ENCODE results near the gene WNT11. TPM values are rescaled to one million over a fixed set of nuclear protein-coding genes. Genes with fewer than 3 reads are reported as not detected.

The WNT11 gene
- polyA plus RNA-seq, 1 donor (not counting 4 experiments of a cell fraction or from before 2014, with no cell fraction given): not detected

DNA sequence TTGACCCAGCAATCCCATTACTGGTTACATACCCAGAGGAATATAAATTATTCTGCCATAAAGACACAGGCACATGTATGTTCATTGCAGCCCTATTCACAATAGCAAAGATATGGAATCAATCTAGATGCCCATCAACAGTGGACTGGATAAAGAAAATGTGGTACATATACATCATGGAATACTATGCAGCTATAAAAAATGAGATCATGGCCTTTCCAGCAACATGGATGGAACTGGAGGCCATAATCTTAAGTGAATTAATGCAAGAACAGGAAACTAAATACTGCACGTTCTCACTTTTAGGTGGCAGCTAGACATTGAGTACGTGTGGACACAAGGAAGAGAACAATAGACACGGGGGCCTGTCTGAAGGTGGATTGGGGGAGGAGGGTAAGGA is 15.1 kb upstream of the WNT11 start:
- H3K4me2 ChIP-seq (ENCODE audit: control insufficient read depth, extremely low read depth, insufficient read depth, low read depth, low read length): no peak overlapping the region
- no peak for DNase-seq (ENCODE audit: low read depth, low spot score)
- no peak for FAIRE-seq
- H2AFZ ChIP-seq (ENCODE audit: control insufficient read depth, low read length): no peak overlapping the region
- no peak overlapping the region for H3K9ac ChIP-seq (ENCODE audit: control insufficient read depth, extremely low read depth, insufficient read depth, low read length)
- peaks cover 3% of the 10 kb centered on the region for H3K27me3 ChIP-seq (ENCODE audit: control insufficient read depth, extremely low read depth, insufficient read depth, low read length)
- no peak overlapping the region for H3K27ac ChIP-seq (ENCODE audit: control insufficient read depth, insufficient read depth, low read length)
- no peaks in the 10 kb centered on the region for H4K20me1 ChIP-seq (ENCODE audit: control insufficient read depth, extremely low read depth, insufficient read depth, low read length)
- no peaks in the 10 kb centered on the region for H3K9me1 ChIP-seq (ENCODE audit: control insufficient read depth, extremely low read depth, insufficient read depth, low read length)
- no peaks in the 10 kb centered on the region for H3K4me1 ChIP-seq (ENCODE audit: control insufficient read depth, extremely low read depth, insufficient read depth, low read length)
- no peak overlapping the region for H3K4me3 ChIP-seq (ENCODE audit: control insufficient read depth in 2 of 3, extremely low read depth in 1 of 3, insufficient read depth in 2 of 3, low read depth in 1 of 3, low read length in 3 of 3)
- no peaks in the 10 kb centered on the region for H3K9me3 ChIP-seq (ENCODE audit: control insufficient read depth, low read depth, low read length)
- H3K36me3 ChIP-seq (ENCODE audit: control insufficient read depth in 2 of 2, extremely low read depth in 1 of 2, insufficient read depth in 2 of 2, low read length in 2 of 2): no peaks in the 10 kb centered on the region
- dilution Hi-C loops (cut with MboI; ENCODE audit: extremely low pct_ligation_motif_present, low sequenced_read_pairs): no loop called here
- H3K79me2 ChIP-seq (ENCODE audit: control insufficient read depth, insufficient read depth, low read length): no peaks in the 10 kb centered on the region
- TF ChIP-seq CTCF (optimal IDR thresholded peaks at IDR 0.05 in 1 of 3, IDR thresholded peaks at IDR 0.05 in 1 of 3, conservative IDR thresholded peaks at IDR 0.05 in 1 of 3; ENCODE audit: extremely low read depth in 1 of 3, insufficient read depth in 2 of 3, low read length in 3 of 3): no peak
- TF ChIP-seq EZH2 (IDR thresholded peaks at IDR 0.05; ENCODE audit: low read length): no peak

DNA sequence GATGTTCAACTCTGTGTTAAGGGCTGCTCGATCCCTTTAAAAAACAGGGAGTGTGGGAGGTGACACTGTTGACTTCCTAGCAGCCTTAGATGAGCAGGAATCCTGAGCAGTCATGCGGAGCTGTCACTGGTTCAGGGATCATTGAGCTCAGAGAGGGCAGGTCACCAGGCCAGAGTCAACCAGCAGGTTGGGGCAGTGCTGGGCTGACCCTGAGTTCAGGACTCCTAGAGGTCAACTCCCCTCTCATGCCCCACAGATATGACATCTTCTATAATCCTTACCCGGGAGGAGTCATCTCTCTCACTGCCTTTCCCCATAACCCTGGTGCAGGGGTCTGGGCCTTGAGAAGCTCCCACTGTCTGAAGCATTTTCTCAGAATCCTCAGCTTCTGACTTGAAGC is 12.9 kb upstream of the WNT11 start:
- H3K36me3 ChIP-seq (ENCODE audit: control insufficient read depth in 2 of 2, extremely low read depth in 1 of 2, insufficient read depth in 2 of 2, low read length in 2 of 2): no peaks in the 10 kb centered on the region
- TF ChIP-seq EZH2 (IDR thresholded peaks at IDR 0.05; ENCODE audit: low read length) (no peak), CTCF (optimal IDR thresholded peaks at IDR 0.05 in 1 of 3, IDR thresholded peaks at IDR 0.05 in 1 of 3, conservative IDR thresholded peaks at IDR 0.05 in 1 of 3; ENCODE audit: extremely low read depth in 1 of 3, insufficient read depth in 2 of 3, low read length in 3 of 3) (no peak)
- FAIRE-seq (no peak), DNase-seq (ENCODE audit: low read depth, low spot score) (no peak)
- no peaks in the 10 kb centered on the region for H3K9me1 ChIP-seq (ENCODE audit: control insufficient read depth, extremely low read depth, insufficient read depth, low read length)
- no peak overlapping the region for H3K9ac ChIP-seq (ENCODE audit: control insufficient read depth, extremely low read depth, insufficient read depth, low read length)
- no peaks in the 10 kb centered on the region for H3K4me1 ChIP-seq (ENCODE audit: control insufficient read depth, extremely low read depth, insufficient read depth, low read length)
- no peaks in the 10 kb centered on the region for H3K9me3 ChIP-seq (ENCODE audit: control insufficient read depth, low read depth, low read length)
- dilution Hi-C loops (cut with MboI; ENCODE audit: extremely low pct_ligation_motif_present, low sequenced_read_pairs): no loop called here
- H3K27me3 ChIP-seq (ENCODE audit: control insufficient read depth, extremely low read depth, insufficient read depth, low read length): peaks cover 3% of the 10 kb centered on the region
- H3K27ac ChIP-seq (ENCODE audit: control insufficient read depth, insufficient read depth, low read length): no peak overlapping the region
- no peak overlapping the region for H3K4me2 ChIP-seq (ENCODE audit: control insufficient read depth, extremely low read depth, insufficient read depth, low read depth, low read length)
- H3K4me3 ChIP-seq (ENCODE audit: control insufficient read depth in 2 of 3, extremely low read depth in 1 of 3, insufficient read depth in 2 of 3, low read depth in 1 of 3, low read length in 3 of 3): no peak overlapping the region
- H2AFZ ChIP-seq (ENCODE audit: control insufficient read depth, low read length): no peak overlapping the region
- H3K79me2 ChIP-seq (ENCODE audit: control insufficient read depth, insufficient read depth, low read length): no peaks in the 10 kb centered on the region
- H4K20me1 ChIP-seq (ENCODE audit: control insufficient read depth, extremely low read depth, insufficient read depth, low read length): no peaks in the 10 kb centered on the region

Data from keratinocyte (primary cell).